CD4-positive, alpha-beta T cell treated with Interleukin-6 at 100 ng/mL for 8 hours (primary cell): Measurements from ENCODE around the gene PCSK4.
"Not testable (repeated sequence)": the region's sequence is repeated elsewhere in the genome, so short reads cannot be mapped to it uniquely, and the experiment has no call there.

Experiments
- DNase-seq: peaks from one replicate; pipeline ENCODE4 v3.0.0-alpha.2; 2020; ENCODE audit warnings: mixed read lengths, low spot score

PCSK4 gene

DNA sequence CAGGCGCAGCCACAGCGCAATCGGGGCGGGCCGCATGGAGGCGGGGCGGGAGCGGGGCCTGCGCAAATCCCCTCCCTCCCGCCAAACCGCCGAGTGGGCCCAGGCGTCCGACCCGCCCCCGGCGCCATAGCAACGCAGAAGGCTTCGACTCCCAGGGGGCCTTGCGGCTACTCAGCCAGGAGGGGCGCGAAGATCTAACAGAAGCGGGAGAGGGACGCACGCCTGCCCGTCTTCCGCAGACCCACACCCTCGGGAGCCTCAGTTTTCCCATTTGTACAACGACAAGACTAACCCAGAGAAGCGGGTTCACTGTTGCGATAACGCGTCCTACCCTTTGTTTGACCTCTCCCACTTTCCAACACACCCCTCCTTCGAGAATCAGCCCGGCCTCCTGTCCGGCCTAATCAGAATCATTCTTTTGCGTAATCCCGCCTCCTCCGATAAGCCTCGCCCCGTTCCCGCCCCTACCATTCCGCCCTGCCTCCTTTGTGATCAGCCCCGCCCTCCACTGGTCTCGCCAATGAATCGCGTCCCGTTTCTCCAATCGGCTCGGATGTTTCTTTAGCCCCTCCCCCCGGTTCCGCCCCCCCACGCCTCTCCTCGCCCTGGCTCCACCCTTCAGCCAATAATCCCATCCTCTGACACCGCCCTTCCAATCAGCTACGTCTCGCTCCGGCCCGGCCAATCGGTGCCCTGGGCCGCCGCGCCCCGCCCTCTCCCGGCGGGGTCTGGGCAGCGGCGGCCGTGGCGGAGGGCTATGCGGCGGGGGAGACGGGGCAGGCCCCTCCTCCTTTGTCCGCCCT lies at the start of gene PCSK4:
Gene PCSK4, minus strand, starts transcription at position 40 of the 803 bp plus-strand sequence. Its CDS starts 4 bp downstream, at position 36.
- DNase-seq = peak; percentile 98

DNA sequence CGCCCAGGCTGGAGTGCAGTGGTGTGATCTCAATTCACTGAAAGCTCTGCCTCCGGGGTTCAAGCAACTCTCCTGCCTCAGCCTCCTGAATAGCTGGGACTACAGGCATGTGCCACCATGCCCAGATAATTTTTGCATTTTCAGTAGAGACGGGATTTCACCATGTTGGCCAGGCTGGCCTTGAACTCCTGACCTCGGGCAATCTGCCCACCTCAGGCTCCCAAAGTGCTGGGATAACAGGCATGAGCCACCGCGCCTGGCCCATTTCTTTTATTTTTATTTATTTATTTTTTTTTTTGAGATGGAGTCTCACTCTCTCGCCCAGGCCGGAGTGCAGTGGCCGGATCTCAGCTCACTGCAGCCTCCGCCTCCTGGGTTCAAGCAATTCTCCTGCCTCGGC lies 49.6 kb upstream of the PCSK4 start:
- DNase-seq = not testable (repeated sequence)

DNA sequence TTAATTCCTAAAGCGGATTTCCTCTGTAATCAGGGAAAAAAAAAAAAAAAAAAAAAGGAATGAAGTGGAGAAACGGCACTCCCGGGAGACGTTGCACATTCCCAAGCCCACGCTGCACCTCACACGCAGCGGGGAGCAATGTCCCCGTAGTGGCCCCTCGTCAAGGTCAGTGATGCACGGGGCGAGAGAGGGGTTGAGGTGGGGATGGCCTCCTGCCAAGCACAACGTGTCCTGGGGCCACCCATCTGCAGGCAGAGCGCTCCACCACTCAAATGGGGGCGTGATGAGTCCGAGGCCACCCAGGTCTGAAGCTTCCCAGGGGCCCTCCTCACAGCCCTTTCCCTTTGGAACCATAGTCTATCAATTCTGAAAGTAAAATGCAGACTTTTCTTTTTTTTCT lies 48.8 kb upstream of the PCSK4 start:
- DNase-seq = no peak

DNA sequence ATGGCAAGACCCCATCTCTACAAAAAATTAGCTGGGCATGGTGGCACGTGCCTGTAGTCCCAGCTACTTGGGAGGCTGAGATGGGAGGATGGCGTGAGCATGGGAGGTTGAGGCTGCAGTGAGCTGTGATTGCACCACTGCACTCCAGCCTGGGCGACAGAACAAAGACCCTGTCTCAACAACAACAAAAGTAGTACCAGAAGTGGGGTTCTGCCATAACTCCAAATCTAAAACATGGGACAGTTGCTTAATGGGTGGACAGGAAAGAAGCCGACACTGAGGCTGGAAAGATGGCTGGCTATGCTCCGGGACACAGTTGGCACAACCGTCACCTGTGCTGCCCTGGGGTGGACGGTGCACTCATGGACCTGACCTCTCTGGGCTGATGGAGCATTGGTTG lies 45.5 kb upstream of the PCSK4 start:
- DNase-seq = not testable (repeated sequence)

DNA sequence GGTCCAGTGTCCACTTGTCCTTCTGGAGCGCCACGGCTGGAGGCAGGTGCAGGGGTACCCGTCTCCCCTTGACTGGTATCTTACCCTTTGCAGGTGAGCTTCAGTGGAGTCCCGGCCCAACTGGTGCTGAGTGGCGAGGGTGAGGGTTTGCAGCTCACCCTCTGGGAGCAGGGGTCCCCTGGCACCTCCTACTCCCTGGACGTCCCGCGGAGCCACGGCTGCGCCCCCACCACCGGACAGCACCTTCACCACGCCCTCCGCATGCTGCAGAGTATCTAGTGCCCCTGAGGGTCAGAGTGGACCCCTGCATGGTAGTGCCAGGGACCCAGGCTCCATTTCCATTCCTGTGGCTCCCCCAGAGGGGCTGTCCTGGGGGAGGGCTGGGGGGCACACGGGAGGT lies 44.8 kb upstream of the PCSK4 start:
- DNase-seq = no peak

GRCh38 chr19:1533510-1534150 lies 43.5 kb upstream of the PCSK4 start:
- DNase-seq = no peak

DNA sequence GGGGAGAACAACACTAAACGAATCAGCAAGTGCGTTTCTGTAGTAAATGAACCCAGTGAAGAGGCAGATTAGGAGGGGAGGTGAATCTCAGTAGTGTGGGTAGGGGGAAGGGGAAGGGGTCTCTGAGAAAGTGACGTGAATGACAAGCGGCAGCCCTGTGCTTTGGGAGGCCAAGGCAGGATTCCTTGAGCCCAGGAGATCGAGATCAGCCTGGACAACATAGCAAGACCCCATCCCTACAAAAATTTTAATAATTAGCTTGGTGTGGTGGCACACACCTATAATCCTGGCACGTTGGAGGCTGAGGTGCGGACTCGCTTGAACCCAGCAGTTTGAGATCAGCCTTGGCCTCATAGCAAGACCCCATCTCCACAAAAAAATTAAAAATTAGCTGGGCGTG lies 41.9 kb upstream of the PCSK4 start:
- DNase-seq = no peak

GRCh38 chr19:1531587-1531986 lies 41.4 kb upstream of the PCSK4 start:
- no peak for DNase-seq

GRCh38 chr19:1530856-1531255 lies 40.7 kb upstream of the PCSK4 start:
- not testable (repeated sequence) for DNase-seq

- DNase-seq = no peak
Measured at GRCh38 chr19:1529430-1529816, 39.3 kb upstream of the PCSK4 start.

DNA sequence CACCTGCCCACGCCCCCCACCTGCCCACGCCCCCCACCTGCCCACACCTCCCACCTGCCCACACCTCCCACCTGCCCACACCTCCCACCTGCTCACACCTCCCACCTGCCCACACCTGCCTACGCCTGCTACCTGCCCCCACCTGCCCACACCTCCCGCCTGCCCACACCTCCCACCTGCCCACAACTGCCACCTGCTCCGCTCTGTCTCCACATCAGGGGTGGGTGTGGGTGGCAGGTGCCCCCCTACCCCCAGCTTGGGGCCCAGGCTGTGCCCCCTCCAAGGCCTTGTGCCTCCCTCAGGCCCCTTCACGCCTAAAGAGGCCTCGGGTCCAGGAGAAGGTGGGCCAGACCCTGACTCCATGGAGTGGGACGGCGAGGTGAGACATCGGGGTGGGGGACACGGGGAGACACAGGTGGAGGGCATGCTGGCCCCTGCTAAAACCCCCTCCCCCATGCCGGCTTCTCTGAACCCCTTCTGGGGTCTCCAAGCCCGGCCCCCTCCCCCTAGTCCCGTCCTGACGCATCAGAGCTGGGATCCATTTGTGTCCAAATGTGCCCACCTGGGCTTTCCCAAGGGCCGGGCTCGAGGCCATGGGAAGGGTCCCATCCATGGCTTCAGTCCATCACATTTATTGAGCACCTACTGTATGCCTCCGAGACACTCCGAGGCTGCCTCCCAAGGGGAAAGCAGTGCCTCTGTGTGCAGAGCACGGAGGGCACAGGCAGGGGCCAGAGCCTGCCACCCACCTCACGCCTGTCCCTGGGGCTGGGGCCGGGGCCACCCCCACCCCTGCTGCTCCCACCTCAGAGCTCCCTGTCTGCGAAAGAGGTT lies 38.7 kb upstream of the PCSK4 start:
- no peak for DNase-seq

DNA sequence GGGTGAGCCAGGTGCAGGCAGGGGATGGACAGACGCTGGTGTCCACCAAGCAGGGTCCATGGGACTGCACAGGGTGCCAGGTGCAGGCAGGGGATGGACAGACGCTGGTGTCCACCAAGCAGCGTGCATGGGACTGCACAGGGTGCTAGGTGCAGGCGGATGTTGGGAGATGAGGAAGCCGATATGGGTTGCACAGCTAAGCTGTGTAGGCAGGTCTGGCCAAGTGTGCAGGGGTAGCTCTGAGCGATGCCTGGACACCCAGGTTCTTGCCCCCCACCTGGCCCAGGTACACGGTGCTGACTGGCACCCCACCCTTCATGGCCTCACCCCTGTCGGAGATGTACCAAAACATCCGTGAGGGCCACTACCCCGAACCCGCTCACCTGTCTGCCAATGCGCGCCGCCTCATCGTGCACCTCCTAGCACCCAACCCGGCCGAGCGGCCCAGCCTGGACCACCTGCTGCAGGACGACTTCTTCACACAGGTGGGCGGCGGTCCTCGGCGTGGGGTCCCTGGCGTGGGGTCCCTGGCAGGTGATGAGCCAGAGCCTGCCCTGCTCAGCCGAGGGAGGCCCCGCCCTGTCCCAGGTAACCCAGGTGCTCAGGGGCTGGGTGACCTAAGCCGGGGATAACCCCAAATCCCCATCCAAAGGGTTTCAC lies 37.6 kb upstream of the PCSK4 start:
- DNase-seq = no peak

- no peak for DNase-seq
Measured at GRCh38 chr19:1526979-1527649, 37.0 kb upstream of the PCSK4 start.

- DNase-seq = no peak
Measured at GRCh38 chr19:1526066-1526778, 36.1 kb upstream of the PCSK4 start.

DNA sequence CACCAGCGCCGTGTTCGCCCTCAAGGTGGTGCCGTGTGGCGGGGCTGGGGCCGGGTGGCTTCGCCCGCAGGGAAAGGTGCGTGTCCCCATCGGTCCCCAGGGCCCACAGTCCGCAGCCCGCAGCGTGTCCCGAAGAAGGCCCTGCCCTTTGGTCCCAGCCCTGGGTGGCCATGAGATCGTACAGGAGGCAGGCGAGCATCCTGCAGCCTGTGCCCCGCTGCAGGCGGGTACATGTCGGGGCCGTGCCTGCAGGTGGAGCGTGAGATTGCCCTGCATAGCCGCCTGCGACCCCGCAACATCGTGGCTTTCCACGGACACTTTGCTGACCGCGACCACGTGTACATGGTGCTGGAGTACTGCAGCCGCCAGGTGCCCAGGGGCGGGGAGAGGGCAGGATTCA lies 35.2 kb upstream of the PCSK4 start:
- DNase-seq = no peak

DNA sequence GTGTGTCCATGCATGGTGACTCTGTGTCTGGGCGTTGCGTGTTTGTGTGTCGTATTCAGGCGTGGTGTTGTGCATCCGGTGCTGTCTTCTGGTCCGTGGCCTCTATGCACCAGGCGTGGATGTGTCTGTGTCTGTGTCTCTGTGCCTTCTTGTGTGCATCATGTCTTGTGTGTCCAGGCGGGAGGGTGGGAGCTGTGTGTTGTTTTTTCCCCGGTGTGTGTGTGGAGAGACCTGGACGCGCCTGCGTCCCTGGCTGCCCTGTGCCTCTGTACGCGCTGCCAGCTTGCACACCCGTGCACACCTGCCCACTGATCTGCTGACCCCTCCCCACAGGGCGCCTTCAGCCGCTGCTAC lies 34.8 kb upstream of the PCSK4 start:
- DNase-seq = no peak

- DNase-seq = no peak
Measured at GRCh38 chr19:1524287-1524971, 34.3 kb upstream of the PCSK4 start.

DNA sequence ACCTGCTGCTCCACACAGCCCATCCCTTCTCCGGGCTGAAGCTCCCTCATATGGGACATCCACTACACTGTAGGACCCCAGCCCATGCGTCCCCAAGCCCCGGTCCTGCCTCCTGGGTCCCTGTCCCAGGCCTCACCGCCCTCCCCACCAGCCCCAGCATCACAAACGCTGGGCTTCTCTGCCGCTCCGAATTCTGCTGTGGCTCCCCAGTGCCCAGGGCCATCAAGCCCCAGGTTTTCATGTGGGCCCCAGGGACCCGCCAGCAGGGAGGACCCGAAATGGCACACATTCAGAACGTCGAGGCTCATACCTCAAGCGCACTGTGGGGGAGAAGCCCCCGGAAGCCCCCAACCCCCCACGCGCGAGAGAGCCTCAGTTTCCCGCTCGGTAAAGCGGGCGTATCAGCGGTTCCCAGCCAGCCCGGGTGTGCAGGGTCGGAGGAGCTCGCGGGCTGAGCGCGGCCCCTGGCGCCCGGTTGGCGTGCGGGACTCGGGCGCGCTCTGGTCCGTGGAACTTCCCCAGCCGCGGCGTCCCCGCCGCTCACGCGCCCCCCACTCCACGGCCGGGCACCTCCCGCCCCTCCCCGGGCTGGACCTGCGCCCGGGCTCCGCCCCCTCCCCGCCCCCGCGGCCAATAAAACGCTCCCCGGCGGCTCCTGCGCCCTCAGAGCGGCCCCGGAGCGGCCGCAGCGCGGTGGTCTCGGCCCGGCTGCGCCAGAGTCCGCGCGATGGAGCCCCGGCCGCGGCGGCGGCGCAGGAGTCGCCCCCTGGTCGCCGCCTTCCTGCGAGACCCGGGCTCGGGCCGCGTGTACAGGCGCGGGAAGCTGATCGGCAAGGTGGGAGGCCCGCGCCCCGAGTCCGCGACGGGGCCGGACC lies 33.5 kb upstream of the PCSK4 start, which contains the start of gene PLK5:
Gene PLK5, plus strand, starts transcription at position 666 of the 875 bp plus-strand sequence. CDS start 2,920 bp downstream, outside the sequence.
- DNase-seq = no peak

DNA sequence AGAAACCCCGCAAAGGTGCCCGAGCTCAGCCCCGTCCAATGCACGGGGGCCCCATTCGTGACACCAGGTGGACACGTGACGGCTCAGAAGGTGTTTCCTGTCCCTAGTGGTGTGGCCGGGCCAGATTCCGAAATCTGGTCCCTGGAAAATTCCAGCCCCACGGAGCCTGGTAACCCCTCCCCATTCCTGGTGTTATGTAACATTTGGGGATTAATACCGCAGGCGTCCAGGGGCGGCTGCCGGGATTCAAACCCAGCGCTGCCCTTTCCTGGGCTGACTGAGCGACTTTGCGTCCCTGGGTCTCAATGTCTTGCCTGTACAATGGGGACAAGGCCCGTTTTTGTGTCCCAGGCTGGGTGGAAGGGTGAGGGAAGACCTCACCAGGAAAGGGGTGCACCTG lies 32.7 kb upstream of the PCSK4 start:
- no peak for DNase-seq
